HepG2 (cell line): Measurements from ENCODE around the gene PTGER3. TPM values are rescaled to one million over a fixed set of nuclear protein-coding genes. Genes with fewer than 3 reads are reported as not detected.

Experiments
- ATRX ChIP-seq: sonication (generic); formaldehyde crosslinking; IDR thresholded peaks from 2 replicates; pipeline ENCODE4 v1.4.0; 2020; ENCODE audit warnings: missing genetic modification reagents, borderline replicate concordance
- CBX1 ChIP-seq: IDR thresholded peaks from one replicate; pipeline ENCODE4 v1.6.1; 2016; ENCODE audit warnings: antibody characterized with exemption, low read depth
- PLSCR1 ChIP-seq: sonication (generic); formaldehyde crosslinking; IDR thresholded peaks from 2 replicates; pipeline ENCODE4 v1.5.0; 2020; ENCODE audit warnings: missing genetic modification reagents, mild to moderate bottlenecking, borderline replicate concordance
- SETDB1 ChIP-seq: sonication (generic); formaldehyde crosslinking; IDR thresholded peaks from 2 replicates; pipeline ENCODE4 v1.5.1; 2020; ENCODE audit warnings: missing genetic modification reagents, mild to moderate bottlenecking, borderline replicate concordance
- XBP1 ChIP-seq: sonication (generic); formaldehyde crosslinking; IDR thresholded peaks from 2 replicates; pipeline ENCODE4 v1.5.0; 2020; ENCODE audit warnings: missing genetic modification reagents
- ZKSCAN1 ChIP-seq: fragments of 150-350 bp; IDR thresholded peaks from 2 replicates; pipeline ENCODE4 v1.6.1; 2014; ENCODE audit warnings: low read length
- ZNF850 ChIP-seq: sonication (generic); formaldehyde crosslinking; conservative IDR thresholded peaks from 2 replicates; pipeline ENCODE4 v1.9.0; 2021; ENCODE audit warnings: mild to moderate bottlenecking, missing genetic modification reagents
- ZXDC ChIP-seq: sonication (generic); formaldehyde crosslinking; IDR thresholded peaks from 2 replicates; pipeline ENCODE4 v1.5.0; 2020; ENCODE audit warnings: mild to moderate bottlenecking, missing genetic modification reagents
- polyA plus RNA-seq, 8 experiments: library from polyadenylated mRNA; depleted of rRNA in 3 of 8; stranded (reverse) in 7 of 8; unstranded in 1 of 8; fragments of >200 nt; fragmentation: Illumina TruSeq in 4 of 8; extraction: Trizol in 4 of 8; gene quantifications; 2 replicates each; pipeline versions ENCODE4 v1.2.1 to v1.2.3, GENCODE V29; 2011 to 2016; ENCODE audit warnings: low read depth in 4 of 8, missing spikeins in 1 of 8, mixed read lengths in 1 of 8; ENCODE audit not compliant: insufficient read depth in 1 of 8
- total RNA-seq, 5 experiments: library from RNA; depleted of rRNA; stranded (reverse); fragments of >200 nt; fragmentation: Illumina TruSeq; extraction: Trizol; gene quantifications; 2 replicates each; pipeline ENCODE4 v1.2.3, GENCODE V29; 2016; ENCODE audit warnings: low read depth in 1 of 5
- TF ChIP-seq, protein P1 (sequence below): IDR thresholded peaks from 2 replicates; pipeline ENCODE4 v1.6.1; 2016; ENCODE audit warnings: missing biosample characterization, missing genetic modification reagents, low read depth
- TF ChIP-seq, protein P2 (sequence below): sonication (generic); formaldehyde crosslinking; IDR thresholded peaks from 2 replicates; pipeline ENCODE4; 2020; ENCODE audit warnings: missing genetic modification reagents, mild to moderate bottlenecking, borderline replicate concordance
- TF ChIP-seq, protein P3 (sequence below): sonication (generic); formaldehyde crosslinking; IDR thresholded peaks from 2 replicates; pipeline ENCODE4 v1.4.0; 2020; ENCODE audit warnings: missing genetic modification reagents

PTGER3 gene
- total and polyA plus RNA-seq, 2 of the 13 experiments (the other 11 are each of a cell fraction or from before 2014, with no cell fraction given), result 0.01 TPM; not detected in 1

- TF ChIP-seq, protein P1, sequence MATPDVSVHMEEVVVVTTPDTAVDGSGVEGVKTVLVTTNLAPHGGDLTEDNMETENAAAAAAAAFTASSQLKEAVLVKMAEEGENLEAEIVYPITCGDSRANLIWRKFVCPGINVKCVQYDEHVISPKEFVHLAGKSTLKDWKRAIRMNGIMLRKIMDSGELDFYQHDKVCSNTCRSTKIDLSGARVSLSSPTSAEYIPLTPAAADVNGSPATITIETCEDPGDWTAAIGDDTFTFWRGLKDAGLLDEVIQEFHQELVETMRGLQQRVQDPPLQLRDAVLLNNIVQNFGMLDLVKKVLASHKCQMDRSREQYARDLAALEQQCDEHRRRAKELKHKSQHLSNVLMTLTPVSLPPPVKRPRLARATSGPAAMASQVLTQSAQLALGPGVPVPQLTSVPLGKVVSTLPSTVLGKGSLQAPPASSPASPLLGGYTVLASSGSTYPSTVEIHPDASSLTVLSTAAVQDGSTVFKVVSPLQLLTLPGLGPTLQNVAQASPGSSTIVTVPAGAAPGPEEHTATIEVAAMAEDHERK (CRISPR knock-in tag), result no peak
- TF ChIP-seq SETDB1 (CRISPR knock-in tag) (no peak), ATRX (CRISPR knock-in tag) (0 out of 2 replicates have a peak, but pooled peaks have one; percentile 55), ZXDC (CRISPR knock-in tag) (no peak), ZKSCAN1 (no peak), ZNF850 (no peak), PLSCR1 (CRISPR knock-in tag) (no peak), XBP1 (CRISPR knock-in tag) (no peak; the same call in 1 of the 2 replicates), CBX1 (no peak)
- TF ChIP-seq, protein P2, sequence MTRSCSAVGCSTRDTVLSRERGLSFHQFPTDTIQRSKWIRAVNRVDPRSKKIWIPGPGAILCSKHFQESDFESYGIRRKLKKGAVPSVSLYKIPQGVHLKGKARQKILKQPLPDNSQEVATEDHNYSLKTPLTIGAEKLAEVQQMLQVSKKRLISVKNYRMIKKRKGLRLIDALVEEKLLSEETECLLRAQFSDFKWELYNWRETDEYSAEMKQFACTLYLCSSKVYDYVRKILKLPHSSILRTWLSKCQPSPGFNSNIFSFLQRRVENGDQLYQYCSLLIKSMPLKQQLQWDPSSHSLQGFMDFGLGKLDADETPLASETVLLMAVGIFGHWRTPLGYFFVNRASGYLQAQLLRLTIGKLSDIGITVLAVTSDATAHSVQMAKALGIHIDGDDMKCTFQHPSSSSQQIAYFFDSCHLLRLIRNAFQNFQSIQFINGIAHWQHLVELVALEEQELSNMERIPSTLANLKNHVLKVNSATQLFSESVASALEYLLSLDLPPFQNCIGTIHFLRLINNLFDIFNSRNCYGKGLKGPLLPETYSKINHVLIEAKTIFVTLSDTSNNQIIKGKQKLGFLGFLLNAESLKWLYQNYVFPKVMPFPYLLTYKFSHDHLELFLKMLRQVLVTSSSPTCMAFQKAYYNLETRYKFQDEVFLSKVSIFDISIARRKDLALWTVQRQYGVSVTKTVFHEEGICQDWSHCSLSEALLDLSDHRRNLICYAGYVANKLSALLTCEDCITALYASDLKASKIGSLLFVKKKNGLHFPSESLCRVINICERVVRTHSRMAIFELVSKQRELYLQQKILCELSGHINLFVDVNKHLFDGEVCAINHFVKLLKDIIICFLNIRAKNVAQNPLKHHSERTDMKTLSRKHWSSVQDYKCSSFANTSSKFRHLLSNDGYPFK (CRISPR knock-in tag), result peak; percentile 78
- TF ChIP-seq, protein P3, sequence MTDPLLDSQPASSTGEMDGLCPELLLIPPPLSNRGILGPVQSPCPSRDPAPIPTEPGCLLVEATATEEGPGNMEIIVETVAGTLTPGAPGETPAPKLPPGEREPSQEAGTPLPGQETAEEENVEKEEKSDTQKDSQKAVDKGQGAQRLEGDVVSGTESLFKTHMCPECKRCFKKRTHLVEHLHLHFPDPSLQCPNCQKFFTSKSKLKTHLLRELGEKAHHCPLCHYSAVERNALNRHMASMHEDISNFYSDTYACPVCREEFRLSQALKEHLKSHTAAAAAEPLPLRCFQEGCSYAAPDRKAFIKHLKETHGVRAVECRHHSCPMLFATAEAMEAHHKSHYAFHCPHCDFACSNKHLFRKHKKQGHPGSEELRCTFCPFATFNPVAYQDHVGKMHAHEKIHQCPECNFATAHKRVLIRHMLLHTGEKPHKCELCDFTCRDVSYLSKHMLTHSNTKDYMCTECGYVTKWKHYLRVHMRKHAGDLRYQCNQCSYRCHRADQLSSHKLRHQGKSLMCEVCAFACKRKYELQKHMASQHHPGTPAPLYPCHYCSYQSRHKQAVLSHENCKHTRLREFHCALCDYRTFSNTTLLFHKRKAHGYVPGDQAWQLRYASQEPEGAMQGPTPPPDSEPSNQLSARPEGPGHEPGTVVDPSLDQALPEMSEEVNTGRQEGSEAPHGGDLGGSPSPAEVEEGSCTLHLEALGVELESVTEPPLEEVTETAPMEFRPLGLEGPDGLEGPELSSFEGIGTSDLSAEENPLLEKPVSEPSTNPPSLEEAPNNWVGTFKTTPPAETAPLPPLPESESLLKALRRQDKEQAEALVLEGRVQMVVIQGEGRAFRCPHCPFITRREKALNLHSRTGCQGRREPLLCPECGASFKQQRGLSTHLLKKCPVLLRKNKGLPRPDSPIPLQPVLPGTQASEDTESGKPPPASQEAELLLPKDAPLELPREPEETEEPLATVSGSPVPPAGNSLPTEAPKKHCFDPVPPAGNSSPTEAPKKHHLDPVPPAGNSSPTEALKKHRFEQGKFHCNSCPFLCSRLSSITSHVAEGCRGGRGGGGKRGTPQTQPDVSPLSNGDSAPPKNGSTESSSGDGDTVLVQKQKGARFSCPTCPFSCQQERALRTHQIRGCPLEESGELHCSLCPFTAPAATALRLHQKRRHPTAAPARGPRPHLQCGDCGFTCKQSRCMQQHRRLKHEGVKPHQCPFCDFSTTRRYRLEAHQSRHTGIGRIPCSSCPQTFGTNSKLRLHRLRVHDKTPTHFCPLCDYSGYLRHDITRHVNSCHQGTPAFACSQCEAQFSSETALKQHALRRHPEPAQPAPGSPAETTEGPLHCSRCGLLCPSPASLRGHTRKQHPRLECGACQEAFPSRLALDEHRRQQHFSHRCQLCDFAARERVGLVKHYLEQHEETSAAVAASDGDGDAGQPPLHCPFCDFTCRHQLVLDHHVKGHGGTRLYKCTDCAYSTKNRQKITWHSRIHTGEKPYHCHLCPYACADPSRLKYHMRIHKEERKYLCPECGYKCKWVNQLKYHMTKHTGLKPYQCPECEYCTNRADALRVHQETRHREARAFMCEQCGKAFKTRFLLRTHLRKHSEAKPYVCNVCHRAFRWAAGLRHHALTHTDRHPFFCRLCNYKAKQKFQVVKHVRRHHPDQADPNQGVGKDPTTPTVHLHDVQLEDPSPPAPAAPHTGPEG, result no peak
Measured at GRCh38 chr1:71080739-71081696, 33.4 kb upstream of the PTGER3 start, which contains the start of gene ZRANB2 (continued).
